Epidermal melanocyte (primary cell): ENCODE measurements around the gene AK8.

Source experiments
- DNase-seq: peaks from one replicate; pipeline ENCODE4 v3.0.0; 2011; ENCODE audit warnings: low spot score; ENCODE audit not compliant: insufficient read length

The AK8 gene

GRCh38 chr9:132877824-132878694 lies at the start of gene AK8:
TSS of gene AK8 (minus strand) at chr9:132878284. CDS start at chr9:132878255, 29 bp downstream.
- DNase-seq = peak; percentile 90

GRCh38 chr9:132927704-132928103 lies 49.6 kb upstream of the AK8 start:
- no peak for DNase-seq

- DNase-seq = no peak
Observed at GRCh38 chr9:132923346-132923902, 45.3 kb upstream of the AK8 start.

- no peak for DNase-seq
Observed at GRCh38 chr9:132919614-132920268, 41.7 kb upstream of the AK8 start.

- DNase-seq = no peak
Observed at GRCh38 chr9:132914924-132915323, 36.8 kb upstream of the AK8 start.

GRCh38 chr9:132912131-132912530 lies 34.0 kb upstream of the AK8 start:
- no peak for DNase-seq

- no peak for DNase-seq
Observed at GRCh38 chr9:132910376-132910775, 32.3 kb upstream of the AK8 start.

- DNase-seq = no peak
Observed at GRCh38 chr9:132909311-132909710, 31.2 kb upstream of the AK8 start.

GRCh38 chr9:132908635-132909034 lies 30.6 kb upstream of the AK8 start:
- no peak for DNase-seq

GRCh38 chr9:132905726-132906125 lies 27.6 kb upstream of the AK8 start:
- DNase-seq = no peak

GRCh38 chr9:132903574-132904492 lies 25.7 kb upstream of the AK8 start:
- DNase-seq = no peak

- peak; percentile 88 for DNase-seq
Observed at GRCh38 chr9:132901858-132902831, 24.1 kb upstream of the AK8 start.

- DNase-seq = no peak
Observed at GRCh38 chr9:132898051-132898450, 20.0 kb upstream of the AK8 start.

- peak; percentile 81 for DNase-seq
Observed at GRCh38 chr9:132896906-132897305, 18.8 kb upstream of the AK8 start.

- no peak for DNase-seq
Observed at GRCh38 chr9:132896264-132896663, 18.2 kb upstream of the AK8 start.

- DNase-seq = no peak
Observed at GRCh38 chr9:132894862-132895835, 17.1 kb upstream of the AK8 start.

- no peak for DNase-seq
Observed at GRCh38 chr9:132894346-132894745, 16.3 kb upstream of the AK8 start.

GRCh38 chr9:132892400-132892799 lies 14.3 kb upstream of the AK8 start:
- no peak for DNase-seq

- no peak for DNase-seq
Observed at GRCh38 chr9:132888151-132888550, 10.1 kb upstream of the AK8 start.
